ENCODE data around the gene ONECUT3.

DNA sequence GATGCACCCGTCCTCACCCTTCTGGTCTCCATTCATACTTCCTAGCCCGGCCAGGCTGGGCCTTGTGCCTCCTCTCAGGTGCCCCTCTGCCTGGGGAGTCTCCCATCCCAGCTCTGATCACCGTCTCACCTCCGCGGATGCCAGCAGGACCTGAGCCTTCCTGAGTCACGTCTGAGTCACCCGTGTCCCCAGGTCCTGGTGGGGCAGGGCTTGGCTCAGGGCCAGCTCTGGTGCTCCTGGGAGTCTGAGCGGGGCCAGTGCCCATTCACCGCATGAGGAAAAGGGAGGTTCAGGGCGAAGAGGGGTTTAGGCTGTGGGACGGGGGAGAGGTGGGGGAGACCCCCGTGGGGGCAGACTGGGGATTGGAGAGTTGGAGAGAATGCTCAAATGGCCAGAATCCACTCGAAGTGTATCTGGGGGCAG lies 58.2 kb downstream of the ONECUT3 start:
- TF ChIP-seq, protein P1, sequence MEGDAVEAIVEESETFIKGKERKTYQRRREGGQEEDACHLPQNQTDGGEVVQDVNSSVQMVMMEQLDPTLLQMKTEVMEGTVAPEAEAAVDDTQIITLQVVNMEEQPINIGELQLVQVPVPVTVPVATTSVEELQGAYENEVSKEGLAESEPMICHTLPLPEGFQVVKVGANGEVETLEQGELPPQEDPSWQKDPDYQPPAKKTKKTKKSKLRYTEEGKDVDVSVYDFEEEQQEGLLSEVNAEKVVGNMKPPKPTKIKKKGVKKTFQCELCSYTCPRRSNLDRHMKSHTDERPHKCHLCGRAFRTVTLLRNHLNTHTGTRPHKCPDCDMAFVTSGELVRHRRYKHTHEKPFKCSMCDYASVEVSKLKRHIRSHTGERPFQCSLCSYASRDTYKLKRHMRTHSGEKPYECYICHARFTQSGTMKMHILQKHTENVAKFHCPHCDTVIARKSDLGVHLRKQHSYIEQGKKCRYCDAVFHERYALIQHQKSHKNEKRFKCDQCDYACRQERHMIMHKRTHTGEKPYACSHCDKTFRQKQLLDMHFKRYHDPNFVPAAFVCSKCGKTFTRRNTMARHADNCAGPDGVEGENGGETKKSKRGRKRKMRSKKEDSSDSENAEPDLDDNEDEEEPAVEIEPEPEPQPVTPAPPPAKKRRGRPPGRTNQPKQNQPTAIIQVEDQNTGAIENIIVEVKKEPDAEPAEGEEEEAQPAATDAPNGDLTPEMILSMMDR (IDR thresholded peaks at IDR 0.05; ENCODE audit: low read length): no peak
- TF ChIP-seq EZH2 (optimal IDR thresholded peaks at IDR 0.05; ENCODE audit: low read depth, low read length): no peak
